GM03348 (cell line): ENCODE results near the gene MAST4.
"Not testable (repeated sequence)": the region's sequence is repeated elsewhere in the genome, so short reads cannot be mapped to it uniquely, and the experiment has no call there.

ENCODE experiments used
- DNase-seq: peaks from one replicate; pipeline ENCODE4 v3.0.0; 2012; ENCODE audit warnings: low spot score

Gene MAST4

GRCh38 chr5:66646570-66646969 is 50.4 kb downstream of the MAST4 start:
- DNase-seq: no peak

- DNase-seq: no peak
Measured at GRCh38 chr5:66647146-66647856, 51.1 kb downstream of the MAST4 start.

- no peak for DNase-seq
Measured at GRCh38 chr5:66652818-66653217, 56.6 kb downstream of the MAST4 start.

- peak; percentile 58 for DNase-seq
Measured at GRCh38 chr5:66653325-66653724, 57.1 kb downstream of the MAST4 start.

- DNase-seq: no peak
Measured at GRCh38 chr5:66655395-66656324, 59.5 kb downstream of the MAST4 start.

- DNase-seq: no peak
Measured at GRCh38 chr5:66658516-66658915, 62.3 kb downstream of the MAST4 start.

GRCh38 chr5:66659780-66660179 is 63.6 kb downstream of the MAST4 start:
- DNase-seq: no peak

- peak; percentile 44 for DNase-seq
Measured at GRCh38 chr5:66660396-66660795, 64.2 kb downstream of the MAST4 start.

- peak; percentile 75 for DNase-seq
Measured at GRCh38 chr5:66661149-66661548, 65.0 kb downstream of the MAST4 start.

GRCh38 chr5:66666778-66667177 is 70.6 kb downstream of the MAST4 start:
- no peak for DNase-seq

GRCh38 chr5:66669086-66669861 is 73.1 kb downstream of the MAST4 start:
- no peak for DNase-seq

- DNase-seq: no peak
Measured at GRCh38 chr5:66669862-66670195, 73.6 kb downstream of the MAST4 start.

GRCh38 chr5:66671305-66671704 is 75.1 kb downstream of the MAST4 start:
- no peak for DNase-seq

GRCh38 chr5:66674802-66675201 is 78.6 kb downstream of the MAST4 start:
- DNase-seq: no peak

- DNase-seq: no peak
Measured at GRCh38 chr5:66675406-66675805, 79.2 kb downstream of the MAST4 start.

- DNase-seq: no peak
Measured at GRCh38 chr5:66680221-66680620, 84.0 kb downstream of the MAST4 start.

GRCh38 chr5:66680804-66681203 is 84.6 kb downstream of the MAST4 start:
- no peak for DNase-seq

GRCh38 chr5:66684663-66685062 is 88.5 kb downstream of the MAST4 start:
- no peak for DNase-seq

GRCh38 chr5:66689522-66690220 is 93.5 kb downstream of the MAST4 start:
- no peak for DNase-seq

GRCh38 chr5:66694036-66694435 is 97.8 kb downstream of the MAST4 start:
- no peak for DNase-seq

GRCh38 chr5:66695840-66696239 is 99.6 kb downstream of the MAST4 start:
- not testable (repeated sequence) for DNase-seq
